H9 (cell line): ENCODE data around the gene DLX2. TPM values are rescaled to one million over a fixed set of nuclear protein-coding genes. Genes with fewer than 3 reads are reported as not detected.

Source experiments
- DNase-seq: peaks from one replicate; pipeline ENCODE4 v3.0.0-alpha.2; 2017
- H2AFZ ChIP-seq: one replicate; pipeline ENCODE4 v1.6.1; 2013; ENCODE audit warnings: mild to moderate bottlenecking, low read length, control low read depth, moderate library complexity
- H2AK5ac ChIP-seq: 2 replicates; pipeline ENCODE4 v1.6.1; 2013; ENCODE audit warnings: low read length, control low read depth, mixed read lengths; ENCODE audit not compliant: insufficient read length
- H2BK120ac ChIP-seq: one replicate; pipeline ENCODE4 v1.6.1; 2013; ENCODE audit warnings: low read depth, mild to moderate bottlenecking, low read length, control low read depth, inconsistent platforms; ENCODE audit not compliant: poor library complexity, severe bottlenecking
- H2BK12ac ChIP-seq: 2 replicates; pipeline ENCODE4 v1.6.1; 2013; ENCODE audit warnings: low read length, control low read depth, mixed read lengths, low read depth; ENCODE audit not compliant: insufficient read length
- H2BK15ac ChIP-seq: 2 replicates; pipeline ENCODE4 v1.6.1; 2013; ENCODE audit warnings: low read depth, low read length, control low read depth
- H2BK20ac ChIP-seq: one replicate; pipeline ENCODE4 v1.6.1; 2013; ENCODE audit warnings: low read depth, mild to moderate bottlenecking, low read length, control low read depth, inconsistent platforms; ENCODE audit not compliant: poor library complexity, severe bottlenecking
- H2BK5ac ChIP-seq: 2 replicates; pipeline ENCODE4 v1.6.1; 2013; ENCODE audit warnings: low read length, control low read depth, mixed read lengths; ENCODE audit not compliant: insufficient read length
- H3K14ac ChIP-seq: 2 replicates; pipeline ENCODE4 v1.6.1; 2013; ENCODE audit warnings: low read length, control low read depth; ENCODE audit not compliant: insufficient read depth
- H3K18ac ChIP-seq: 2 replicates; pipeline ENCODE4 v1.6.1; 2013; ENCODE audit warnings: low read depth, mild to moderate bottlenecking, mixed read lengths, low read length, control low read depth; ENCODE audit not compliant: insufficient read length
- H3K23ac ChIP-seq: 2 replicates; pipeline ENCODE4 v1.6.1; 2013; ENCODE audit warnings: low read length, control low read depth, mixed read lengths, low read depth; ENCODE audit not compliant: insufficient read length
- H3K23me2 ChIP-seq: 2 replicates; pipeline ENCODE4 v1.6.1; 2013; ENCODE audit warnings: low read depth, mild to moderate bottlenecking, mixed read lengths, low read length, control low read depth; ENCODE audit not compliant: insufficient read length, poor library complexity, severe bottlenecking
- H3K27ac ChIP-seq: 2 replicates; pipeline ENCODE4 v1.5.1; 2013; ENCODE audit warnings: low read length, control low read depth, mixed read lengths, low read depth; ENCODE audit not compliant: insufficient read length
- H3K27me3 ChIP-seq: 2 replicates; pipeline ENCODE4 v1.6.1; 2013; ENCODE audit warnings: low read length, control low read depth, inconsistent platforms; ENCODE audit not compliant: insufficient read depth
- H3K4ac ChIP-seq: 2 replicates; pipeline ENCODE4 v1.6.1; 2013; ENCODE audit warnings: low read depth, mild to moderate bottlenecking, control low read depth, inconsistent platforms, low read length, moderate library complexity
- H3K4me1 ChIP-seq: 2 replicates; pipeline ENCODE4 v1.6.1; 2013; ENCODE audit warnings: low read length, control low read depth, inconsistent platforms; ENCODE audit not compliant: insufficient read depth
- H3K4me2 ChIP-seq: 2 replicates; pipeline ENCODE4 v1.6.1; 2013; ENCODE audit warnings: low read length, control low read depth, mixed read lengths; ENCODE audit not compliant: insufficient read length, insufficient read depth
- H3K56ac ChIP-seq: 2 replicates; pipeline ENCODE4 v1.6.1; 2013; ENCODE audit warnings: low read depth, mild to moderate bottlenecking, mixed read lengths, low read length, control low read depth; ENCODE audit not compliant: insufficient read length
- H3K79me1 ChIP-seq: 2 replicates; pipeline ENCODE4 v1.6.1; 2013; ENCODE audit warnings: low read depth, mild to moderate bottlenecking, moderate library complexity, low read length, control low read depth, inconsistent platforms; ENCODE audit not compliant: insufficient read depth, poor library complexity, severe bottlenecking
- H3K79me2 ChIP-seq: 2 replicates; pipeline ENCODE4 v1.6.1; 2013; ENCODE audit warnings: low read length, control low read depth, inconsistent platforms; ENCODE audit not compliant: insufficient read depth
- H3K9ac ChIP-seq: 2 replicates; pipeline ENCODE4 v1.6.1; 2013; ENCODE audit warnings: low read length, control low read depth, mixed read lengths; ENCODE audit not compliant: insufficient read length; ENCODE audit errors: extremely low read depth
- H3K9me3 ChIP-seq: one replicate; pipeline ENCODE4 v1.6.1; 2013; ENCODE audit warnings: low read depth, low read length, inconsistent platforms; ENCODE audit not compliant: control insufficient read depth
- H3T11ph ChIP-seq: one replicate; pipeline ENCODE4 v1.6.1; 2013; ENCODE audit warnings: mild to moderate bottlenecking, low read length, control low read depth, inconsistent platforms
- H4K20me1 ChIP-seq: one replicate; pipeline ENCODE4 v1.6.1; 2013; ENCODE audit not compliant: control insufficient read depth, insufficient read length, insufficient read depth
- H4K5ac ChIP-seq: 2 replicates; pipeline ENCODE4 v1.6.1; 2013; ENCODE audit warnings: low read depth, mild to moderate bottlenecking, mixed read lengths, low read length, control low read depth; ENCODE audit not compliant: insufficient read length
- H4K8ac ChIP-seq: replicated peaks from 2 replicates; pipeline ENCODE4 v1.6.1; 2013; ENCODE audit warnings: low read length, control low read depth, mixed read lengths, low read depth; ENCODE audit not compliant: insufficient read length
- H4K91ac ChIP-seq: 2 replicates; pipeline ENCODE4 v1.6.1; 2013; ENCODE audit warnings: low read depth, mild to moderate bottlenecking, moderate library complexity, mixed read lengths, low read length, control low read depth; ENCODE audit not compliant: insufficient read length
- H3K27ac Mint-ChIP-seq, 3 experiments: 2 replicates in 2 of 3; 3 replicates in 1 of 3; pipeline ENCODE4 v1.8.0; 2020 to 2021; ENCODE audit warnings: mixed read lengths in 3 of 3, mild to moderate bottlenecking in 1 of 3, moderate library complexity in 1 of 3
- H3K27me3 Mint-ChIP-seq: 2 replicates; pipeline ENCODE4 v1.8.0; 2021; ENCODE audit warnings: low read depth, mild to moderate bottlenecking, moderate library complexity, mixed read lengths
- H3K36me3 Mint-ChIP-seq, 3 experiments: 2 replicates in 2 of 3; 3 replicates in 1 of 3; pipeline ENCODE4 v1.8.0; 2020 to 2021; ENCODE audit warnings: low read depth in 3 of 3, mixed read lengths in 3 of 3; ENCODE audit not compliant: insufficient read depth in 1 of 3
- H3K4me1 Mint-ChIP-seq, 2 experiments: 2 replicates each; pipeline ENCODE4 v1.8.0; 2020; ENCODE audit warnings: mixed read lengths in 2 of 2
- H3K4me3 Mint-ChIP-seq, 2 experiments: 2 replicates in 1 of 2; 3 replicates in 1 of 2; pipeline ENCODE4 v1.8.0; 2020 to 2021; ENCODE audit warnings: mild to moderate bottlenecking in 2 of 2, mixed read lengths in 2 of 2, moderate library complexity in 1 of 2
- H3K9me3 Mint-ChIP-seq, 2 experiments: 2 replicates in 1 of 2; 3 replicates in 1 of 2; pipeline ENCODE4 v1.8.0; 2020; ENCODE audit warnings: mild to moderate bottlenecking in 2 of 2, mixed read lengths in 2 of 2, moderate library complexity in 1 of 2
- CTCF ChIP-seq: fragments of 200-600 bp; sonication (generic); conservative IDR thresholded peaks from 3 replicates; pipeline ENCODE4 v1.8.0; 2021; ENCODE audit warnings: antibody characterized with exemption, mild to moderate bottlenecking
- WGBS: extraction: QIAGEN DNeasy Blood & Tissue Kit; methylation state at CpG from one replicate; pipeline ENCODE4 v1.1.7; 2013; ENCODE audit warnings: missing lambda C conversion rate, low lambda C conversion rate, mixed read lengths; ENCODE audit not compliant: insufficient read length; ENCODE audit errors: extremely low coverage; 5-methylcytosine and 5-hydroxymethylcytosine counted together
- total RNA-seq: library from RNA; stranded (reverse); gene quantifications from 2 replicates; pipeline ENCODE4 v1.2.1, GENCODE V29; 2021

The DLX2 gene
- total RNA-seq, 1 experiment from 2014 or later: not detected

DNA sequence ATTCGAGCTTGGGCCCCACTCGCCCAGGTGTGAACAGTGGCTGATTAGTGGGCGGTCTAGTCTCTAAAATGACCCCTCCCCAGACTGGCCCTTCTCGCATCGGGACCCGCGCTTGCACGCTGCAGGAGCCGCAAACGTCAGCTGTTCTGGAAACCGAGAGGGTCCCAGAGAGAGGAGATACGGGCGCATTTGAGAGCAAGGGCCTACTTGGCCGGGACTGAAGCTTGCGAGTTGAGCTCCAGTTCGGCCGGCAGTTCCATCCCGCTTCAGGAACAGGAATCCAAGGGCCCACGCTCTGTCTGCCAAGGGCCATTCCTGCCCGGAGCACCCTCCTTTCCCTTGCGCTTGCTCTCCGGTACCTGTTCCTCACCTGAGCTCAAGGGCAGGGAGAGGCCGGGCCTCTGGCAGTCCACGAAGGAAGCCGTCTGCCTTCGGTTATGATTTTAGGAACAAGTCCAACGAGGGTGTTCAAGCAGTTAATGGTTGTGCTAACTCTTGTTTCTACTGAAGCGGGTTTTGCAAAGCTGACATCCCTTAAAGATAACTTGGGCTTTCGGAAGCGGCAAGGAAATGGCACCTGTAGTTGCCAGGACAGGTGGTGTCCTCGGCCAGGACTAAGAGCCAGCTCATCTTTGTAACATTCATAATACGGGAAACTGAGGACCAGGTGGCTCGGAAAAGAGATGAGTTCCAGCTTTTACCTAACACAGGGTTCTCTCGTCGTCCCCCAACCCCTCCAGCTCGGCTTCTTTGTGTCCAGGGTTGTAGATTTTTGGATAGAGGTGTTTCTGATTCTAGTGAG lies 21.3 kb downstream of the DLX2 start:
- Histone ChIP-seq H2BK120ac (no peak overlapping the region), H3T11ph (no peak overlapping the region), H3K79me2 (no peaks in the 10 kb centered on the region), H4K91ac (no peak overlapping the region), H3K14ac (no peak overlapping the region), H3K9ac (no peak overlapping the region), H3K27me3 (peaks cover 72% of the 10 kb centered on the region), H2AFZ (no peak overlapping the region), H3K4me1 (no peaks in the 10 kb centered on the region), H3K9me3 (no peaks in the 10 kb centered on the region), H2BK20ac (no peak overlapping the region), H3K4ac (no peak overlapping the region), H3K79me1 (no peaks in the 10 kb centered on the region), H2BK15ac (no peak overlapping the region), H3K23me2 (peaks cover 16% of the 10 kb centered on the region), H4K5ac (no peak overlapping the region), H3K4me2 (peak overlapping the region; percentile 42), H3K27ac (no peak overlapping the region), H2BK12ac (no peak overlapping the region), H2BK5ac (no peak overlapping the region), H3K18ac (no peak overlapping the region), H4K8ac (no peak overlapping the region), H2AK5ac (no peak overlapping the region), H3K56ac (no peak overlapping the region), H4K20me1 (no peaks in the 10 kb centered on the region), H3K23ac (no peak overlapping the region)
- peak; percentile 68 for DNase-seq
- no peaks in the 10 kb centered on the region; a peak in 1 of 7 replicates for H3K36me3 Mint-ChIP-seq
- peaks cover 2 to 3% of the 10 kb centered on the region in 2 experiments; a peak in 3 of 5 replicates for H3K9me3 Mint-ChIP-seq
- H3K4me1 Mint-ChIP-seq: peaks cover 27 to 44% of the 10 kb centered on the region in 2 experiments
- no peak for TF ChIP-seq CTCF
- peaks cover 99% of the 10 kb centered on the region for H3K27me3 Mint-ChIP-seq
- H3K27ac Mint-ChIP-seq: no peak overlapping the region
- no CpG with 5 or more reads among the region's 36 CpGs for WGBS
- H3K4me3 Mint-ChIP-seq: peak overlapping the region in 1 of 2 experiments; percentile 64; a peak in 2 of 5 replicates
